Lower lobe of right lung (tissue), 2 donors: ENCODE measurements around the gene TENM3. TPM values are rescaled to one million over a fixed set of nuclear protein-coding genes. Genes with fewer than 3 reads are reported as not detected.

Source experiments
- ATAC-seq, 2 donors: fragments of 200-7000 bp; cut with Tn5 transposase; one replicate each; pipeline ENCODE4 v1.9.1; 2020 to 2022; ENCODE audit warnings: mild to moderate bottlenecking in 2 of 2, moderate library complexity in 2 of 2
- DNase-seq: peaks from one replicate; pipeline ENCODE4 v3.0.0-alpha.2; 2020
- H3K27ac ChIP-seq: fragments of 200-600 bp; one replicate; pipeline ENCODE4 v1.8.0; 2022
- H3K27me3 ChIP-seq: fragments of 200-600 bp; one replicate; pipeline ENCODE4 v1.8.0; 2022; ENCODE audit warnings: low read depth
- H3K36me3 ChIP-seq: fragments of 200-600 bp; one replicate; pipeline ENCODE4 v1.8.0; 2022; ENCODE audit warnings: mild to moderate bottlenecking
- H3K4me1 ChIP-seq: fragments of 200-600 bp; one replicate; pipeline ENCODE4 v1.8.0; 2022
- H3K4me3 ChIP-seq: fragments of 200-600 bp; one replicate; pipeline ENCODE4 v1.8.0; 2022; ENCODE audit warnings: mild to moderate bottlenecking
- H3K9me3 ChIP-seq: fragments of 200-600 bp; one replicate; pipeline ENCODE4 v1.8.0; 2022
- intact Hi-C: fragments of 100-400 bp; cut with DNase I; formaldehyde crosslinking; loops from one replicate; pipeline ENCODE4 v1.11.0; 2022
- total RNA-seq: library from RNA; stranded (reverse); fragmentation: NEBNext Ultra II Directional; extraction: Animal tissue kit (Norgen Biotek cat#: 25700); gene quantifications from one replicate; pipeline ENCODE4 v1.2.1, GENCODE V29; 2021
- TF ChIP-seq, protein P1 (sequence below): fragments of 200-600 bp; IDR thresholded peaks from one replicate; pipeline ENCODE4 v1.8.0; 2022; ENCODE audit warnings: antibody characterized with exemption, mild to moderate bottlenecking
- donor health status: DM: no; HTN: yes; CAD: no; lungs with severe emphysema.

TENM3 gene
- total RNA-seq, 1 donor from 2014 or later: 1.9 TPM

DNA sequence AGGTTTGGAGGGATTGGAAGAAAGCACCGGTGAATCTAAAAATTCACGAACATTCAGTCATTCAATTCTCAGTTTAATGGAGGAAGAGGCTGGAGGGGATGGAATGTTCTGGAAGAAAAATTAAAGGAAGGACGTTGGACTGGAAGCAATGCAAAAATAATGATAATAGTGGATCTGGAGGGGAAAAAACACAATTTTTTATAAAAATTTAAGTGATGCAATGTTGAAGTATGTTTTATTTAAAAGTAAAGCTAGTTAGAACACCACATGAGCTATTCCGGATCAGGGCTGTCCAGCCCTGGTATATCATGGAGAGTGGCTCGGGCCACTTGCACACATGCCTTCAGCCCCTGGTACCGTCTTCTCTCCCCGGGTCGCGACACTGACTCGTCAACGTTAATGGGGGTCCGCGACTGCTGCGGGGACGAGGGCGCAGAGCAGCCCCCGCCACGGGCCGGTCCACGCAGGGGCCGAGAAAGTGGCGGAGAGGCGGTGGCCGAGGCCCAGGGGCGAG, 204.6 kb downstream of the TENM3 start:
- H3K27me3 ChIP-seq: peaks cover 65% of the 10 kb centered on the region
- ATAC-seq (peak; percentile 7 to 43), DNase-seq (no peak)
- TF ChIP-seq, protein P1, sequence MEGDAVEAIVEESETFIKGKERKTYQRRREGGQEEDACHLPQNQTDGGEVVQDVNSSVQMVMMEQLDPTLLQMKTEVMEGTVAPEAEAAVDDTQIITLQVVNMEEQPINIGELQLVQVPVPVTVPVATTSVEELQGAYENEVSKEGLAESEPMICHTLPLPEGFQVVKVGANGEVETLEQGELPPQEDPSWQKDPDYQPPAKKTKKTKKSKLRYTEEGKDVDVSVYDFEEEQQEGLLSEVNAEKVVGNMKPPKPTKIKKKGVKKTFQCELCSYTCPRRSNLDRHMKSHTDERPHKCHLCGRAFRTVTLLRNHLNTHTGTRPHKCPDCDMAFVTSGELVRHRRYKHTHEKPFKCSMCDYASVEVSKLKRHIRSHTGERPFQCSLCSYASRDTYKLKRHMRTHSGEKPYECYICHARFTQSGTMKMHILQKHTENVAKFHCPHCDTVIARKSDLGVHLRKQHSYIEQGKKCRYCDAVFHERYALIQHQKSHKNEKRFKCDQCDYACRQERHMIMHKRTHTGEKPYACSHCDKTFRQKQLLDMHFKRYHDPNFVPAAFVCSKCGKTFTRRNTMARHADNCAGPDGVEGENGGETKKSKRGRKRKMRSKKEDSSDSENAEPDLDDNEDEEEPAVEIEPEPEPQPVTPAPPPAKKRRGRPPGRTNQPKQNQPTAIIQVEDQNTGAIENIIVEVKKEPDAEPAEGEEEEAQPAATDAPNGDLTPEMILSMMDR: no peak
- no peaks in the 10 kb centered on the region for H3K36me3 ChIP-seq
- peaks cover 22% of the 10 kb centered on the region for H3K4me1 ChIP-seq
- H3K4me3 ChIP-seq: peak overlapping the region; percentile 54
- intact Hi-C loops: no loop called here
- H3K9me3 ChIP-seq: no peaks in the 10 kb centered on the region
- no peak overlapping the region for H3K27ac ChIP-seq

DNA sequence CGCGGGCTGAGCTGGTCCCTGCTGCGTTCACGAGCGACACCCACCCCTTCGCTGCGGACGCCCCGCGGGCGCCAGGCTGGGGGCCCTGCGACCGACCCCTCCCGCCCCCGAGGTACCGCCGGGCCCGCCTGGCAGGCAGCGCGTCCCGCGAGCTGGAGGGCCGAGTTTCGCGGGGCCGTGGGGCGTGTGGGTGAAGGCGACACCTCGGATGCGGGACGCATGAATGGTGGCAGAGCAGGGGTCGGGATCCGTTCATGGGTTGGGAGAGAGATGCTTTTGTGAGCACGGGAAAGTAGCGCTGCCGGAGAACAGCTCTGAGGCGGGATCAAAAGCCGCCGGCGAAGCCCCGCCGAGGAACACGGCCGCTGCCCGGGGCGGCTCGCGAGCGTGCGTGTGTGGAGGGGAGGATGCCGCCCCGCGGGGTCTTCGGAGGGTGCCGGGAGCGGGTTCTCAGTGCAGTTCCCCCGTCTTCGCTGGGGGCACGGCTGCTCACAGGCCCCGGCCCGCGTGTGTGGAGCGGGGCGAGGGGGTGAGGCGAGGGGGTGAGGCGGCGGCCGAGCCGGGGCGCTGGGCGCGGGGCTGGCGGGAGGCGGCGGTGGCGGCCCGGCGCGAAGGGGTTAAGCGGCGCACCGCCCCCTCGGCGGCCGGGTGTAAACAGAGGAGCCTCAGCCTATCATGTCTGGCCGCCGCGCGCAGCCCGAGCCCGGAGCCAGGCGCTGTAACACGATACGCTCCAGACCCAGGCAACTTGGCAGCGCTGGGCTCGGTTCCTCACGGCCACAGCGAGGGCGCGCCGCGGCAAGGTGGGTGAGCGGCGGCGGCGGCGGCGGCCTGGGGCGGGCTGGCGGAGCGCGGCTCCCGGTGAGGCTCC, 205.3 kb downstream of the TENM3 start:
- intact Hi-C loops: no loop called here
- TF ChIP-seq, protein P1: no peak
- peak; percentile 96 for ATAC-seq
- H3K27ac ChIP-seq: no peak overlapping the region
- H3K27me3 ChIP-seq: peaks cover 69% of the 10 kb centered on the region
- H3K4me3 ChIP-seq: peak overlapping the region; percentile 54
- peaks cover 22% of the 10 kb centered on the region for H3K4me1 ChIP-seq
- H3K36me3 ChIP-seq: no peaks in the 10 kb centered on the region
- no peaks in the 10 kb centered on the region for H3K9me3 ChIP-seq
- DNase-seq: peak; percentile 86

DNA sequence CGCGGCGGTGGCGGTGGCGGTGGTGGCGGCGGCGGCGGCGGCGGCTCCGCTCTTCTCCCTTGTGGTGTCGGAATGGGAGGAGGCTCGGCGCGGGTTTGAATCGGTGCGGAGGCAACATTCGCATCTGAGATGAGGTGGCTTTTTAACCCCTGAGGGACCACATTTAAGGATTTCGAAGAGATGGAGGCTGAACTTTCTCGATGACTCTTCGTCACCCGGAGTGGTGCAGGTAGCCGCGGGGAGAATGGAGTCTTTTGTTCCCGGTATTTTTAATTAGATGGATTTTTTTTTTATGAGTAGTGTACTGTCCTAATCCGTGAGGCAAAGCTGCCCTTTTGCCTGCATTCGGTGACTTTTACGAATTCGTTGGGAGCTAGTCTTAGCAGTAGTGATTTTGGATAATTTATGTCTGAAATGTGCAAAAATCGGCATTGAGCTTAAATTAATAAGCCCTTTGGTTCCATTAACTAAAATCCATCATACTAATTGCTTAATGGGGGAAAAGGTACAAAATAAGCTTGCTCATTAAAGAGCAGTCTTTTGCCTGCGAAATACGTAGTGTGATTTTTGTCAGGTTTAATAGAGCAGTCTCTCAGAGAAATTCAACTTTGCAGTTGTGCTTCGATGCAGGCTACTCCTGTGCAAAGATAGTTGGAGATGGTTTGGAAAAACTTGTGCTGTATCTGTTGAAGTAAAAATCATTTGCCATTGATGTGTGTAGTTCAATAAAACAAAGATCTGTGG, 206.2 kb downstream of the TENM3 start:
- Histone ChIP-seq H3K4me1 (peaks cover 22% of the 10 kb centered on the region), H3K36me3 (no peaks in the 10 kb centered on the region), H3K27ac (no peak overlapping the region), H3K4me3 (peak overlapping the region; percentile 54), H3K27me3 (peaks cover 69% of the 10 kb centered on the region), H3K9me3 (no peaks in the 10 kb centered on the region)
- intact Hi-C loops: no loop called here
- no peak for ATAC-seq
- DNase-seq: no peak
- TF ChIP-seq, protein P1: no peak

- Histone ChIP-seq H3K27me3 (peaks cover 70% of the 10 kb centered on the region), H3K4me1 (peaks cover 22% of the 10 kb centered on the region), H3K4me3 (peak overlapping the region; percentile 54), H3K36me3 (no peaks in the 10 kb centered on the region), H3K9me3 (no peaks in the 10 kb centered on the region), H3K27ac (no peak overlapping the region)
- ATAC-seq (no peak), DNase-seq (no peak)
- intact Hi-C loops: no loop called here
- TF ChIP-seq, protein P1: no peak
Measured at GRCh38 chr4:182449930-182450439, 206.8 kb downstream of the TENM3 start.

DNA sequence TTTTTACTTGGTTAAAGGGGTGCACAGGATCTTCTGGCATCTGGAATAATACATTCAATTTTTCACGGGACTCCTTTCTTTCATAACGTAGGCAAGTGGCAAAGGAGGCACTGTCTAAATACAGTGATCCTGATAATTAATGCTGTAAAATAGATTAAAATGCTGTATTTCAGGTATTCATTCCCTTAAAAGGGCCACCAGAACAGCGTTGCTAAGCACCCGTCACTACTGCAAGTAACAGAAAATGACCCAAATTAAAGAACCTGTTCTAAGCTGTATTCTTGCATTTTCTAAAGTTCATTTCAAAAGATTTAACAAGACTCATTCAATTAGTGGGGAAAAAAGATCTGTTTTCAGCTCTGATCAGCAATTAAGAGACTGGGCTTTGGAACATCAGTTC, 208.2 kb downstream of the TENM3 start:
- intact Hi-C loops: no loop called here
- Histone ChIP-seq H3K36me3 (no peaks in the 10 kb centered on the region), H3K4me1 (peaks cover 22% of the 10 kb centered on the region), H3K4me3 (no peak overlapping the region), H3K27ac (no peak overlapping the region), H3K9me3 (no peaks in the 10 kb centered on the region), H3K27me3 (peaks cover 69% of the 10 kb centered on the region)
- ATAC-seq: no peak
- TF ChIP-seq, protein P1: no peak
- no peak for DNase-seq
